AG08395 (cell line): Measurements from ENCODE around the gene IP6K1.
A peak's percentile ranks its signal among the peaks of the same experiment; 100 is the strongest.

Experiments used
- DNase-seq: peaks from one replicate; pipeline ENCODE4 v3.0.0; 2012; ENCODE audit warnings: mixed read lengths, low spot score

The IP6K1 gene

GRCh38 chr3:49723628-49724551 is 62.5 kb downstream of the IP6K1 start, which contains the start of gene GMPPB:
Gene GMPPB (minus strand): TSS chr3:49723951. CDS start chr3:49723726, 225 bp downstream.
- peak; percentile 99 for DNase-seq

- peak; percentile 28 for DNase-seq
Observed at GRCh38 chr3:49723296-49723627, 63.1 kb downstream of the IP6K1 start.

DNA sequence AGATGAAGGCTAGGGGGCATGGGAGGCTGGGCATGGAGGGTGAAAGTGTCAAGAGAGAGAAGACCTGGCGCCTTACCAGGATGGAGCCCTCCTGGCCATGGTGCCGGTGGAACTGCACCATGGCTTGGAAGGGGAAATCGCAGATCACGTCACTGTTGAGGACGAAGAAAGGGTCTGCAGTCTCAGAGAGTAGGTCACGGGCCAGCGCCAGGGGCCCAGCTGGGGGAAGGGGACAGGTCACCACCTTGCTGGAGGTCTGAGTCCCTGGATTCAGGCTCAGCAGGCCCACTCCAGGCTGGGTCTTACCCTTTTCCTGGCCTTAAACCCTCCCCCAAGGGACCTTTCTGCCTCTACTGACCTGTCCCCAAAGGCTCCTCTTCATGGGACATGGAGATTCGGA is 63.4 kb downstream of the IP6K1 start:
- no peak for DNase-seq

DNA sequence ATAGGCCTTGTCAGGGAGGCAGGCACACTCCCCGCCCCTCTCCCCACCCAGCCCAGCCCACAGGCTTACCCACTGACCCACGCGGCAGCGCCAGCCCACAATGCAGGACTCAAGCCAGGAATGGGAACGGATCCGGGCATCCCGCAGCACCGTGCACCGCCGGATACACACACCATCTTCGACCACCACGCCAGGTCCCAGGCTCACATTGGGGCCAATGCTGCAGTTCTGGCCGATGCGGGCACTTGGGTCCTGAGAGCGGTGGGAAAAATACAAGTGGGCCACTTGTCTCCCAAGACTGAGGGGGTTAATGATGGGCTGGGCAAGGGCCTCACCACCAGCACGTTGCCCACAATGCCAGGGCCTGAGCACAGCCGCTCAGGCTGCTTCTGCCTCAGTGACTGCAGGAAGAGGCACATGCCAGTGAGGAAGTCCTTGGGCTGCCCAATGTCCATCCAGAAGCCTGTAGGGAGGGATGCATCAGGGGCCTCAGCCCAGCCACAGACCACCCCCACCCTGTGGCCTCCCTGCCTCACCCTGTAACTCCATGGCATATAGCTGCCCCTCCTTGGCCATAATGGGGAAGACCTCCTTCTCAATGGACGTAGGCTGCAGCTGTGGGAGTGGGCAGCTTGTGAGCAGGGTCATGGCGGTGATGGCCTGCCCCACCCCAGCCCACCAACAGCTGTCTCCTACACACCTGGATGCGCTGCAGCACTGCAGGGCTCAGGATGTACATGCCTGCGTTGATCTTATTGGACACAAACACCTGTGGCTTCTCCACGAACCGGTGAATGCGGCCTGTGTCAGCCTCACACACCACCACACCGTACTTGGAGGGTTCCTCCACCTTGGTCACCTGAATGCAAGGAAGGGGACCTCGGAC is 64.2 kb downstream of the IP6K1 start:
- no peak for DNase-seq

DNA sequence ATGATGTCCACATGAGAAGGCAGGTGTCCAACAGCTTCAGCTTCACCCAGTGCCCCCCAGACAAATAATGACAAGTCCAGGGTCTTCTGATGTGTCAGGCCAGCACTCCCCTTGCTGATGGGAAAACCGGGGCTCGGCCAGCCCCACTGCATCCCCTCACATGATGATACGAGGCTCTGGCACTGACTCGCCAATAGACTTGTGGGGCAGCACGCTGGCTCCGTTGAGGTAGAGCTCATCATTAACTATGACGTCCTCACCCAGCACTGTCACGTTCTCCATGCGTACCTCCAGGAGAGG is 64.8 kb downstream of the IP6K1 start:
- no peak for DNase-seq

DNA sequence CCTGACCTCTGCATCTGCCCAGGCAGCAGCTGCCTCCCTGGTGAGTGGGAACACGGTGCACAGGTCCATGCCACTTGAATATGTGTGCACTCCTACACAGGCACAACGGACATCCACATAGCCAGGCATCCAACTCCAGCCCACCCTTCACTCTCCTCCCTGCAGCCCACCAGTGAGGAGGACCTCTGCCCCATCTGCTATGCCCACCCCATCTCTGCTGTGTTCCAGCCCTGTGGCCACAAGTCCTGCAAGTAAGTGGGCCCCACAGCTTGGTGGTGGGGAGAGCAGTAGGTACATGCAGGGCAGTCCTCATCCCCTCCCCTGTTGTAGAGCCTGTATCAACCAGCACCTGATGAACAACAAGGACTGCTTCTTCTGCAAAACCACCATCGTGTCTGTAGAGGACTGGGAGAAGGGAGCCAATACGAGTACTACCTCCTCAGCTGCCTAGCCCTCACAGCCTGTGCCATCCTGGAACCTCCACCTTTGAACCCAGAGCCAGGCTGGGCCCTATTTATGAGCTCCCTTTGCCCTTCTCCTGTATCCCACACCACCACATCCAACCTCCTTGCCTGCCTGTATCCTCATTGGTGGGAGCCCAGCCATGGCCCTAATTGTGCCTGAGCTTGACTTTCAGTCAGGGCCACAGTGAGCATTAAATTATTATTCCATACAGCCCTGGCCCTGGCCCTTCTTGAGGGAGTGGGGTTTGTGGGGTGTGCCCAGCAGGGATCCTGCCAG is 65.3 kb downstream of the IP6K1 start:
- DNase-seq = no peak

DNA sequence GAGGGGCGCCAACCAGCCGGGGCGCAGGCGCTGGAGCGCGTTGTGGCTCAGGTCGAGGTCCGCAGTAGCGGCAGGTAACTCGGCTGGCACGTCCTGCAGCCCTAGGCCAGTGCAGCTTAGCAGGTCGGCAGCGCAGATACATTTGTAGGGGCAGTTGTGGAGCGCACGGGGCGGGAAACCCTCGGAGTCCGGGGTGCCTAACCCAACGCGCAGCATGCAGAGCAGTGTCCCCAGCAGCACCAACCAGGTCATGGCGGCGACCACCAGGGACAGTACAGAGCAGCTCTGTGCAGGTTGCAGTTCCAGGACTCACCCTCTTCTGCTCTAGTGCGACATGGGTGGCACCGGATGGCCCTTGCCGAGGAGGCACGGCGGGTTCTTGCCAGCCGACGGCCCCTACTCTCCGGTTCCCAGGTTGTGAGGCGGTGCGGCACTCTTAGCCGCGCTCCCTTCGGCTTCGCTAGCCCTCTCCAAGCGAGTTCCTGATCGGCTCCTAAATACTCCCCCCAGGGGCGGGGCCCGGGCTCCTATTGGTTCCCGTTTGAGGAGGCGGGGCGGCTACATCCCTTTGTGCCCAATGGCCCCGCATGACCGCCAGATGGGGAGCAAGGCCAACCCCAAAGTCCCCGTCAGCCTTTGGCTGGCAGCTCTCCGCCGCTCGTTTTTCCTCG is 67.0 kb downstream of the IP6K1 start, which contains the start of gene AMIGO3:
Gene AMIGO3, minus strand, starts transcription at position 471 of the 671 bp plus-strand sequence. Its CDS starts 219 bp downstream, at position 252.
- DNase-seq = peak; percentile 98

GRCh38 chr3:49718858-49719213 is 67.5 kb downstream of the IP6K1 start:
- DNase-seq = no peak

DNA sequence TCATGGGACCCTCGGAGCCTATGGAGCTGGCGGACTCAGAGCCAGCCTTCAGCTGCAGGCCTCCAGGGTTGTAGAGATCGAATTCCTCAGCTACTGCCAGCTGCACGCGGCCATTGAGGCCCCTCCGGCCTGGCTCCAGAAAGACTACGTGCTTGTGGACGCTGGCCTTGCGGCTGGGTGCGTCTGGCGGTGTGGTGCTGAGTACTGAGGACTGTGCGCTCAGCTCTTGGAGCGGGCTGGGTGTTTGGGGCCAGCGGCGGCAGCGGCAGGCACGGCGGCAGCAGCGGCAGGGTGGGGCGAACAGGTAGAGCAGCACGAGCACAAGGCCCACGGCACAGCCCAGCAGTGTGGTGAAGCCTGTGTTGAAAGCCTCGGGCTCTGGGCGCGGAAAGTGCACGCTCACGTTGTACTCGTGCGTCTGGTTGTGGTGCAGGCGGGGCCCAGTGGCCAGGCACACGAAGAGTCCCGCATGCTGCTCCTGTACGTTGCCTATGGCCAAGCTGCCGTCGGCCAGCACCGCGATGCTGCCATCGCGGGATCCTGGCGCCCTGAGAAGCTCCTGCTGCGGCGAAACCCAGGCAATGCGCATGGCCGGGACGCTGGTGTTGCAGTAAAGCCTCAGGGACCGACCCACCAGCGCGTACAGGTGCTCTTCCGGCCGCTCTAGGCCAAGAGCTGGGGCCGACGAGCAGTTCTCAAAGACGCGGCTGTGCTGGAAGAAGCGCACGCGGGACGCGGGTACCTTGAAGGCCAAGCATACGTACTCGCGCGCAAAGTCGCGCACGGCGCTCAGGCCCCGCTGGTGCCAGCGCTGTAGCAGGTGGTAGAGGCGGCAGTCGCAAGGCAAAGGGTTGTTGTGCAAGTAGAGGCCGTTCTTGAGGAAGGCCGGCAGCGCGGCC is 68.1 kb downstream of the IP6K1 start:
- no peak for DNase-seq

GRCh38 chr3:49717211-49717958 is 69.0 kb downstream of the IP6K1 start:
- DNase-seq = no peak

GRCh38 chr3:49716691-49717210 is 69.6 kb downstream of the IP6K1 start:
- DNase-seq = no peak

GRCh38 chr3:49716169-49716568 is 70.2 kb downstream of the IP6K1 start:
- no peak for DNase-seq

- DNase-seq = no peak
Observed at GRCh38 chr3:49715611-49716121, 70.7 kb downstream of the IP6K1 start.

DNA sequence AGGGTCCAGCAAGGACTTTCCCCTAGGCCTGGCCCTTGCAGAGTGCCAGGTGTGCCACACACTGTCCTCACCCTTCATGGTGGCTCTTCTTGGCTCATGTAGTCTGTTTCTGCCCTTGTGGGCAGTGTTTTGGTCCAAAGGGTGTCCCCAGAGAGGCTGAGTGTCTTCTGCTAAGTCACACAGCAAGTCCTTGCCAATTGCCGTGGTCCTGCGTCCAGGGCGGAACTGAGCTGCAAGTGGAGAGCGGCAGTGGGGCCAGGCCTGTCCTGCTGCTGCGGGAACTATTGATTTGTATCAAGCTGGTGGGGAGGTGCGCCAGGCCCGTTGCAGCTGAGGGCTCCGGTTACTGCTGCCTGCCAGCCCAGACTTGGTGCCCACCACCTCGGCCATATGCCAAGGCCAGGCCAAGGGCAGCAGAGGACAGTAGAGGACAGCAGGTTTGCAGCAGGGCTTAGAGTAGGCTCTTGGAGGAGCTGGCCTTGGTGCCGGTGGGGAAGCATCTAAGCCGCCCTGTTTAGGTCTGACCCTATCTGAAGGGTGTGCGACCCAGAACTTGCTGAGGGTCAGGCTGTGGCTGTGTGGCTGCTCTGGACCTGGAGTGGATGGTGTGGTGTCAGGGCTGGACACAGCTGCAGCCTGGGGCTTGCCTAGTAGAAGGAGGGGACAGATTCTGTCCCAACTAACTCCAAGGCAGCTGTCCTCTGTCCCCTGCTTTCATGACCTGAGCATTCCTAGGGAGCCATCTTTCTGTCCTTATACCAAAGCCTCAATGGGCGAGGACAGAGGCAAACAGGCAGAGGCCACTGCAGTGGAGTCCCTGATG is 71.4 kb downstream of the IP6K1 start:
- no peak for DNase-seq

DNA sequence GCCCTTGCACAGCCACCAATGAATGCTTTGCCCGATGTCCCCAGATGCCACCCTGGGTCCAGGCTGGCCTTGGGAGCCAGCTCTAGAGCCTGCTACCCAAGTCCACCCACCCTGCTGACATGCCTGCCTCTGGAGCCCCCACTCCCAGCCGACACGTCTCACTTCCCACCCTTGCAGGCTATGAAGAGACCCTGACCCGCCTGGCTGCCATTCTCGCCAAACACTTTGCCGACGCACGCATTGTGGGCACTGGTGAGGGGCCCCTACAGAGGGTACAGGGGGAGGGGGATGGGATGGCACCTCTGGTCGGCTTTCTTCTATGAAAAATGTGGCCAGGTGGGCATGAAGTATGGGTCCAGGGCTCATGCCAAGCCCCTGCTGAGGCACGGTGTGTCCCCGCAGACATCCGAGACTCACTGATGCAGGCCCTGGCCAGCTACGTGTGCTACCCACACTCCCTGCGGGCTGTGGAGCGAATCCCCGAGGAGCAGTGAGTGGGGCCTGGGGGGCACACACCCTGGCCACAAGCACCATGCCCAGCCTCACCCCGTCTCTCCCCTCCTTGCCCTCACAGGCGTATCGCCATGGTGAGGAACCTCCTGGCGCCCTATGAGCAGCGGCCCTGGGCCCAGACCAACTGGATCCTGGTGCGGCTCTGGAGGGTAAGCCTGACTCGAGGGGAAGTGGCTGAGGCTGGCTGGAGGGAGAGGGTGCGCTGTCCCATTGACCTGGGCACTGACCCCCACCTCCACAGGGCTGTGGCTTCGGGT is 72.8 kb downstream of the IP6K1 start:
- DNase-seq = no peak

DNA sequence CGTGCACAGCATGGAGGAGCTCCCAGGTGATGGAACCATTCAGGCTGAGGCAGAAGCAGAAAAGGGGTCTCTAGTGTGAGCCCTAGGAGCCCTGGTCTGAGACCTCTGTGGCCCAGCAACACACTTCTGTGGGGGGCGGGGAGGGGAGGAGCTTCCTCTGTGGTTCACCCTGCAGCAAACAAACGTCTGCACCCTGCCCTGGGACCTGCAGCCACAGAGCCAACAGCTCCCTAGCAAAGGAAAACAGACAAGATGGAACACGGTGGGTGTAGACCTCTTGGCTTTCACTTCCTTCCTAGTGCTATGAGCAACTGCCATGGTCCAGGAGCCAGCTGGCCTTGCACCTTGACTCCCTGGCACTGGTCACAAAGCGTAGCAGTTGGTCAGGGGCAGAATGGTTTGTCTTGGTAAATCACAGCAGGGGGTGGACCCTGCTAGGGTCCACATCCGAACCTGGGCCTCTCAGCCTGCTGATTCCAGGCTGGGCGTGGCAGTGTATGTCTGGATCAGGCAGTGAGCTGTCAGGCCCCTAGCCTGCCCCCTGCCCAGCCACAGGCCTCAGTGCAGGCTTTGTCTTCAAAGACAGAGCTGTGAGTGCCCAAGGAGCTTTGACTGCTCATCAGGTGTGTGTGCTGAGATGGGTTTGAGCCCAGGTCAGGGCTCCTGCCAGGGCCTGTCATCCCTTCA is 73.6 kb downstream of the IP6K1 start:
- DNase-seq = no peak

DNA sequence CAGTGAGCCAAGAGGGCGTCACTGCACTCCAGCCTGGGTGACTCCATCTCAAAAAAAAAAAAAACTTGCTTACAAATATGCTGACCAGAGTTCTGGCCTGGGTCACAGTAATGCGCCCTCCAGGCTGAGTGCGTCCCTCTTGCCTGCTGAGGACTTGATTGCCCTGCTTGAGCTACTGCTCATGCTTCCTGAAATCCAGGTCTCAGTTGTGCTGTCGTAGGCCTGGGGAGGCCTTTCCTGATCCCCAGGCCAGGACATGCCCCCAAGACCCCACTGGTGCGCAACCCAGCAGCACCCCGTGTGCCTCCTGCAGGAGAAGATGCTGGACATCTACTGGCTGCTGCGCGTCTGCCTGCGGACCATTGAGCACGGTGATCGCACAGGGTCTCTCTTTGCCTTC is 74.2 kb downstream of the IP6K1 start:
- no peak for DNase-seq
